HG03108 (cell line): ENCODE results near the gene CAT.
"Not testable (repeated sequence)": the region's sequence is repeated elsewhere in the genome, so short reads cannot be mapped to it uniquely, and the experiment has no call there.

Source experiments
- ATAC-seq: cut with Tn5 transposase; IDR thresholded peaks from one replicate; pipeline ENCODE4 v1.9.1; 2021; ENCODE audit warnings: moderate library complexity; ENCODE audit not compliant: unreplicated experiment

Gene CAT

GRCh38 chr11:34424826-34425225, 13.9 kb upstream of the CAT start:
- ATAC-seq = not testable (repeated sequence)

GRCh38 chr11:34425360-34425759, 13.4 kb upstream of the CAT start:
- no peak for ATAC-seq

GRCh38 chr11:34425867-34426266, 12.9 kb upstream of the CAT start:
- no peak for ATAC-seq

DNA sequence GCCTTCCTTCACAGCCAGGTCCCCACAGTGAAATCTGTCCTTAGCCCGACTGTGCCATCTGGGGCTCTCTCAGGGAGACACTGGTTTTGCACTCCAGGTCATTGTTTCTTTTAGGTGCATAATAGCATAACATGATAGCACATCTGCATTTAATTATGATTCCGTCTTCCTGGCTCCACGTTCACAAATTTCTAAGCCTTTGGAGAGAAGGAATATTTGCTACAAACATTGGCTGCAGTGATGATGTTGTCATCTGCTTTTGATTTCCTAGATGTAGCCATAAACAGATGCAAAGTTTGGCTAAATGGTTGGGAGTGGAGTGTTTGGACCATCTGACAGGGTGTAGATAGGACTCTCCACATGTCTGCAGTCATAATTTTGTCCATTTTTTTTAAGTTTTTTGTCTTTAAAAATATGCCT, 12.0 kb upstream of the CAT start:
- no peak for ATAC-seq

DNA sequence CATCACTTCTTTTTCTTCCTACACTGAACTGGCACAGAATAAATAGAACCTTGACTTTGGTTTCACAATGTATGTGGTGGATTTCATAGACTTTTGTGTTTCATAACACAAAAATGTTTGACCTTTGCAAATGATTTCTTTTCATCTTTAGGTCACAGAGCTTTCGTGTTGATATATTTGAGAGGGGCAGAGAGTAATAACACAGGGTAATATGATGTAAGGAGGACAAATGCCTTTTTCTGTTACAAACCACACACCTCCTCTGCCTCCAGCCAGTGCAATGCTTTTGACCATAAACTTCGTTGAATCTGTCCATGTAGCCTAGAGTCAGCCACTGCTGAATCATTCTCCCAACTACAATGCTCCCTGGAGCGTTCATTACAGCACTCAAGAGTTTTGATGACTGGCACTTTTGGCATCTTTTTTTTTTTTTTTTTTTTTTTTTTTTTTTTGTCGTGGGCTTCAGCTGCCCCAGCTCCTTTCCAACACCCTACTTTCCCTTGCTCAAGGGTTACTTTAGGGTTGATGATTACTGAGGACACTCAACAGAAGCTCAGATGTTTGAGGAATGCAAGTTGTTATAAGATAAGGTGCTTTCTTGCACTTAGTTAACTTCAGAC, 11.4 kb upstream of the CAT start:
- ATAC-seq = no peak

GRCh38 chr11:34431979-34432378, 6.8 kb upstream of the CAT start:
- ATAC-seq = no peak

DNA sequence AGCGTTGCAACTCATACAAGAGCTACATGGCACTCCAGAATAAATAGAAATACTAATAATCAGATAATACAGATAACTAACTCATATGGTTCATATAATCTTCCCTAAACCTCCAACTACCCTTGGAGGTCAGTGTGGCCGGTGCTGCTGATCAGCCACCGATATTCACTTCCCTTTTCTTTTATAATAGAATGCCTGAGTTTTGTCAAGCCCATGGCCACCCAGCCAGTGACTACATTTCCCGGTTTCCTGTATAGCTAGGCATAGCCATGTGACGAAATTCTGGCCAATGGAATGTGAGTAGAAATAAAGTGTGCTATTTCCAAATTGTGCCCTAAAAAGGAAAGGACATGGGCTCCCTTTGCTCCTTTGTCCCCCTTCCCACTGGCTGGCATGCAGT, 5.9 kb upstream of the CAT start:
- no peak for ATAC-seq

- no peak for ATAC-seq
Observed at GRCh38 chr11:34433899-34434298, 4.8 kb upstream of the CAT start.

- ATAC-seq = no peak
Observed at GRCh38 chr11:34437224-34438125, 1.3 kb upstream of the CAT start.

DNA sequence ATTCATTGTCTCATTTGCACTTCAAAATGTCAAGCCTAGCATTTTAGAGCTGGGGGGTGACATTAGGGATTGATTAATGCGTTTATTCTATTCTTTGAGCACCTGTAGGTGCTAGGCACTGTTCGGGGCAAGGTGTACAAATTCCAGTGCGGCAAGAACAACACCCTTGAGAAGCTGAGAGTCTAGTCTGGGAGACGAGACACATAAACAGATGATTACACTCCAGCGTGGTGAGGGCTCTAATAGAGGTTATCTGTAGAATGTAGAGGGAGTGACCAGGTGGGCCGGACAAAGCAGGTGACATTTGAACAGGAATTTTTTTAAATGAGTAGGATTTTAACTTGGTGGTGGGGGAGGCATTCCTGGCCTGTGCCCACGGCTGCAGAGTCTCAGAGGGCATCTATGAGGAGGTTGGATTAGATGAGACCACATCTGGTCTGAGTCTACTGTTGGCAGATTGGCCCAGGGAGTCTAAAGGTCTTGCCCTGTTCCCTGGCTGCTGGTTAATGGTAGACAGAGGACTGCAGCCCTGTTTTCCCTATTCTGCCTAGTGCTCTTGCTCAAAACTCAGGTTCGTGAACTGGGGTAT, 970 bp downstream of the CAT start:
- ATAC-seq = no peak

GRCh38 chr11:34441814-34442213, 3.1 kb downstream of the CAT start:
- ATAC-seq = no peak

DNA sequence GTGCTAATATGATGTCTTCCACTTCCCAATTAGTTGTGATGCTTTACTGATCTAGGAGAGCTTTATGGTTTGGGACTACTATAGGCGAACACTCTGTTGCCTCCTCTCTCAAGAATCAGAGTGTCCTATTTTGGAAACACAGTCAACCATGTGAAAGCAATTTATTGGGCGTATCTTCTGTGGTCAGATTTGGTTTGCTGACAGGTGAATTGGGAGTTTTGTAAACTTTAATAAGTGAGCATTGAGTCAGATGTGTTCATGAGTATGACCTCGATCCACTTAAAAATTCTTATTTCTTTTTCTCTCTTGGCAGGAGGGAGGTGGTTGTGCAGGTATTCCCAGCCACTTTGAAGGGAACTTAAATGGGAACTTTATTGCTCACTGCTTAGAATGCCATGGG, 4.4 kb downstream of the CAT start:
- no peak for ATAC-seq

DNA sequence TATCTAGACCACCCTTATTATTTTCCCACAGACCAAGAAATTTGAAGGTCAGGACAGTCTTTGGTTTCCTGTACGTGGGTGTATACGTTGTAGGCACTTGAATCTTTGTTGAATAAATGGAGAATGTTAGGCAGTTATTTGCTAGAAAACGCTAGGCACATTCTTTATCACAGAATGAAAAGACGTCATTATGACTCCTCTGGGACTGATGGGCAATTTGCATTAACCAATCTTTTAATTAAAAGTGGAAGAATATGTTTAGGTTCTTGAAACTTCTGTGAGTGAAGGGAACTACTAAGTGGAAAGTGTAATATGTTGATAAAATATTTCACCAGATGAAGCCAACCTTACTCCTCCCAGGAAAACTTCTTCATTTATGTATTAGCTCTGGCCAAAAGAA, 5.7 kb downstream of the CAT start:
- no peak for ATAC-seq

DNA sequence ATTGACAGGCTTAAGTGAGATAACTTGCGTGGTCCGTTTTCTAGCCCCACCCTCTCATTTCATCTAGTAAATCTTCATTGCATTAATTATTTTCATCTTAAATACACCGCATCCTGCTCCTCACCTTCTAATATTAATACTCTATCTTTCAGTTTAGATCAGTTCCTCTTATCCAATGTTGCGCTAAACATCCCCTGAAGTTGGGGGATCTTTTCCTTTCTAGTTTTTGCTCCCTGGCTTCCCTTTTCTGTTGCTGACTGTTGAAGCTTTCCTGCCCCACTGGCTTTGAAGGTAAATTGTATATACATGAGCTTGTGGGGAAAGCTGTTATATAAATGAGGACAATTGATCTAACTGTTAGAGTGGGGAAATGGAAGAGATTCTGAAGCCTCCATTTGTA, 7.2 kb downstream of the CAT start:
- no peak for ATAC-seq

DNA sequence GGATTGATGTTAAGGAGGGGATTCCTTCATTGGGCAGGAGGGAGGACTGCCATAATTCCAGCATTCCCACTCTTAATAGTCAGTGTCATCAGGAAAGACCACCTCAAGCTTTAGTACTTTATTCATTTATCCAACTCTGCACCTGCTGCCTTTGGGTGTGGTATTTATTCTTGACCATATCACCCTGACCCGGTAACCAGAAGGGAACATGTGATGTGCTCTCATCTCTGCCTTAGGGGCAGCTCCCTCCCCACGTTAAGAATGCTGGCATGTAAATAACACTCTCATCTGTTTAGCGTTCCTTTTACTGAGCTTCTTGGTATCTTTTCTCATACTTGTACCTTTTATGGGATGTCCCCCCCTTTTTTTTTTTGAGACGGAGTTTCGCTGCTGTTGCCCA, 7.7 kb downstream of the CAT start:
- ATAC-seq = no peak

DNA sequence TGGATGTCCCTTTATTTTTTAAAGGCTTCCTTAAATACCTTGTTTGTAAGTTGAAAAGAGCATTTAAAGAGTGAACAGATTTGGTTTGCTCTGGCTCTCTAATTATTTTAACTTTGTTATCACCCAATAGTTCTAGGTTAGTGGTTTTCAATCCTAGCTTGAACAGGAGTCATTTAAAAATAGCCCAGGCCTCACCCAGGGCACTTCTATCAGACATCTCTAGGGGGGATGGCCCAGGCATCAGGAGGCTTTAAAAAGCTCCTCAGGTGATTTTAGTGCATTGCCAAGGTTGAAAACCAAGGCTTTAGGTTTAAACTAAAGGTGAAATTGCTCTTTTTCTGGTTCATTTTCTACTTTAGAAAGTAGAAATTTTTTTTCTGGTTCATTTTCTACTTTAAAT, 8.3 kb downstream of the CAT start:
- no peak for ATAC-seq

DNA sequence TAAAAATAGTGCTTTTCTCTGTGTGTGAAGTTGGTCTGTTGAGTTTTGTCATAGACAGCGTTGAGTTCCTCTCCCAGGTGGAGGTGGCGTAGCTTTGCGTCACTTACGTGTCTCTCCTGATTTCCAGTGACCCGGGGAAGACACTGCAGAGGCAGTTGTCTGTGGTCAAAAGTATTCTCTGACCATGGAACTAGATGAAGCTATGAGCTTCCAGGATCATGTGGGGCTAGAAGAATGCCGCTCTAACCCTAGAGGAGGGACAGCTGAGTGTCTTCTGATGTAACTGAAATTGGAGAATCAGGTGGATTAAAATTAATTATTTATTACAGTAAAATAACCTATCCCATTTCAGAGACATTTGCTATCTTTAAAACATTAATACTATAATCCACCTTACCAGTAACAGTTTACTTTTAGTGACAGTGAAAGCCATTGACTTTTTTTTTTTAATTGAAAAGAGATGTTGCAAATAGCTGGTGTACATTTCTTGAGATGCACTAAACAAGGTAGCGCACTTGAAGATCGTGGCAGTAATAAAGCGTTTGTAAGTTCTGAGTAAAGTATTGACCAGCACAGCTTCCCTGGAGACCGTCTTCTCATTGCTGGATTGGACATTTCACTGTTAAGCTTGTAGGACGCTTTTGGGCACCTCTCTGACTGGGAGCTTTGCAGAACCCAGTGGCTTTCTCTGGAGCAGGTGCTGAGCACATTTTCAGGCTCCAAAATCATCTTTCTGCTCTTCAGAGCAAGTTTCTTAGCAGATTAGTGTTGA, 9.7 kb downstream of the CAT start:
- ATAC-seq = no peak

DNA sequence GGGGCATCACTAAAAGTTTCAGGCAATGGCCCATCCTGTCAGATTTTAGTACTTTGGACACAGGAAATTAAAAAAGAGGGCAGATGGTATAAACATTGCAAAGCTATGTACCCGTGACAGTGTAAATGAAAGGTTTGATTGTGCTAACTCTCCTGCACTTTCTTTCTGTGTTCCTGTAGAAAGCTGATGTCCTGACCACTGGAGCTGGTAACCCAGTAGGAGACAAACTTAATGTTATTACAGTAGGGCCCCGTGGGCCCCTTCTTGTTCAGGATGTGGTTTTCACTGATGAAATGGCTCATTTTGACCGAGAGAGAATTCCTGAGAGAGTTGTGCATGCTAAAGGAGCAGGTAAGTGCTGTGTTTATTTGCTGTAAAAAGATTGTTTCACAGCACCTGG, 10.3 kb downstream of the CAT start:
- ATAC-seq = peak; percentile 55

DNA sequence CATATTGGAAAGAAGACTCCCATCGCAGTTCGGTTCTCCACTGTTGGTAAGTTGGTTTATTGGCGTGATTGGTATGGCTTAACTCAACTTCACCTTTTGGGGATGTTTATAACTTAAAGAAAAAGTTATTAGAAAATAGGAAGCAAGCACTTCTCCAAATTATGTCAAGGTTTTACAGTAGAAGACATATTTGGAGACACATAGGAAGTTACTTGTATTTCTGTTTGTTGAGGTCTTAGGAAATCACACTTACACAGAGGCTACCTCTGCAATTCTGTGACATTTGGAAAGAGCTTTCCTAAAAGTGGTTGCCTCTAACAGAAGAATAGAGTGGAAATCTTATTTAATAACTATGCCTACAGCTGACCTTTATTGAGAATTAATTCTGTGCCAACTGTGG, 12.3 kb downstream of the CAT start:
- ATAC-seq = no peak

GRCh38 chr11:34454308-34455032, 15.7 kb downstream of the CAT start:
- no peak for ATAC-seq

- ATAC-seq = no peak
Observed at GRCh38 chr11:34457607-34458006, 18.9 kb downstream of the CAT start.
